ENCODE measurements around the gene DSG1.
"Not testable (repeated sequence)": the region's sequence is repeated elsewhere in the genome, so short reads cannot be mapped to it uniquely, and the experiment has no call there.

The DSG1 gene

GRCh38 chr18:31329787-31330438 is 12.0 kb downstream of the DSG1 start:
- in situ Hi-C loops (cut with MboI; ENCODE audit: low sequenced_read_pairs), result no loop called here

- in situ Hi-C loops (cut with MboI; ENCODE audit: low sequenced_read_pairs), result no loop called here
Observed at GRCh38 chr18:31343454-31343853, 25.5 kb downstream of the DSG1 start.

DNA sequence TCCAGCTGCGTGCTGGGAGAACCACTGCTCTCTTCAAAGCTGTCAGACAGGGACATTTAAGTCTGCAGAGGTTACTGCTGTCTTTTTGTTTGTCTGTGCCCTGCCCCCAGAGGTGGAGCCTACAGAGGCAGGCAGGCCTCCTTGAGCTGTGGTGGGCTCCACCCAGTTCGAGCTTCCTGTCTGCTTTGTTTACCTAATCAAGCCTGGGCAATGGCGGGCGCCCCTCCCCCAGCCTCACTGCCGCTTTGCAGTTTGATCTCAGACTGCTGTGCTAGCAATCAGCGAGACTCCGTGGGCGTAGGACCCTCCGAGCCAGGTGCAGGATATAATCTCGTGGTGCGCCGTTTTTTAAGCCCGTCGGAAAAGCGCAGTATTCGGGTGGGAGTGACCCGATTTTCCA is 35.4 kb downstream of the DSG1 start:
- in situ Hi-C loops (cut with MboI; ENCODE audit: low sequenced_read_pairs), result not testable (repeated sequence)

GRCh38 chr18:31354990-31355389 is 37.0 kb downstream of the DSG1 start:
- in situ Hi-C loops (cut with MboI; ENCODE audit: low sequenced_read_pairs), result no loop called here

GRCh38 chr18:31356025-31356424 is 38.1 kb downstream of the DSG1 start:
- in situ Hi-C loops (cut with MboI; ENCODE audit: low sequenced_read_pairs), result no loop called here

DNA sequence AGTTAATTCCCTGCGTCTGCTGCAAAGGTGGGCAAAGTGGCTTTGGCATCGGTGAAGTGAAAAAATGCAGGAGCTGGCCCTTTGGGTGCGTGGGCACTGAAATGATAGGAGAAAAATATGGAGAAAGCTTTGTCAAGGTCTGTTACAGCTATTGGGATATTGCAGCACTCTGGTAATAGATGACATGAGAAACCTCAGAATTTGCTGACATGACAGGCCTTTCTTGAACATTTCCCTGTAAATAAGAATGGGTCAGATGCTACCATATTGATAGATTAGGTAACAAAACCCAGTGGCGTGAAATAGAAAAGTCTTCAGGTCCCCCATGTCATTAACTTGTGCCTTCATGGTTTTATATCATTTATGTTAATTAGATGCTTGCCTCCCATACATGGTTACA is 46.2 kb downstream of the DSG1 start:
- in situ Hi-C loops (cut with MboI; ENCODE audit: low sequenced_read_pairs), result no loop called here

DNA sequence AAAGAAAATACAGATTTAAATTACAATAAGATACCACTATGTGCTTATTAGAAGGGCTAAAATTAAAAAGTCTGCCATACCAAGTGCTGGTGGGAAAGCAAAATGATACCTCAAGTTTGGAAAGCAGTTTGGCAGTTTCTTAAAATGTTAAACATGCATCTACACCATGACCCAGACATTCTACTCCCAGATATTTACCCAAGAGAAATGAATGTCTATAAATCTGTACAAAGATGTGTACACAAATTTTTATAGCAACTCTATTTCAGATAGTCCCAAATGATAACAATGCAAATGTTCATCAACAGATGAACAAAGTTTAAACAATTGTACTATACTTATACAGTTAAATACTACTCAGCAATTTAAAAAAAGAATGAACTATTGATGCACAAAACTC is 51.5 kb downstream of the DSG1 start:
- in situ Hi-C loops (cut with MboI; ENCODE audit: low sequenced_read_pairs), result no loop called here

- in situ Hi-C loops (cut with MboI; ENCODE audit: low sequenced_read_pairs), result no loop called here
Observed at GRCh38 chr18:31371989-31372388, 54.0 kb downstream of the DSG1 start.

- in situ Hi-C loops (cut with MboI; ENCODE audit: low sequenced_read_pairs), result no loop called here
Observed at GRCh38 chr18:31373641-31374040, 55.7 kb downstream of the DSG1 start.

GRCh38 chr18:31376477-31376876 is 58.5 kb downstream of the DSG1 start, which contains the start of gene DSG4:
Gene DSG4 (plus strand): TSS chr18:31376777. CDS start chr18:31376912, 135 bp downstream.
- in situ Hi-C loops (cut with MboI; ENCODE audit: low sequenced_read_pairs), result no loop called here

GRCh38 chr18:31380912-31381311 is 63.0 kb downstream of the DSG1 start:
- in situ Hi-C loops (cut with MboI; ENCODE audit: low sequenced_read_pairs), result no loop called here

DNA sequence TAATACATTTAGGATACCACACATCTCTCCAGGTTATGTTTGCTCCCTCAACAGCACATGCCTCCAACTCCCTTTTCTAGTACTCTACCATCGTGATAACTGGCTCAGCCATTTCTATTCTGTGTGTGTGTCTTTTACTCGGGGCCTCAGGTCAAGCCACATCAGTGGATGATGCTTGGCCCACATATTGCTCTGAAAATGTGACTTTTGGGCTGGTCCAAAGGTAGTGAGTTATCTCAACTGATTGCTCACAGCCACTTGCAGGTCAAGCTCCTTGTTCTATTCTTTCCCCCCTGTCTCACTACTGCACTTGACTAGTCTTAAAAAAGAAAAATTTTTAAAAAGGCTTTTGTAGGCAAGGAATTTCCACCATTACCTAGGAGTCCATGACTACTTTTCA is 64.1 kb downstream of the DSG1 start:
- in situ Hi-C loops (cut with MboI; ENCODE audit: low sequenced_read_pairs), result no loop called here

DNA sequence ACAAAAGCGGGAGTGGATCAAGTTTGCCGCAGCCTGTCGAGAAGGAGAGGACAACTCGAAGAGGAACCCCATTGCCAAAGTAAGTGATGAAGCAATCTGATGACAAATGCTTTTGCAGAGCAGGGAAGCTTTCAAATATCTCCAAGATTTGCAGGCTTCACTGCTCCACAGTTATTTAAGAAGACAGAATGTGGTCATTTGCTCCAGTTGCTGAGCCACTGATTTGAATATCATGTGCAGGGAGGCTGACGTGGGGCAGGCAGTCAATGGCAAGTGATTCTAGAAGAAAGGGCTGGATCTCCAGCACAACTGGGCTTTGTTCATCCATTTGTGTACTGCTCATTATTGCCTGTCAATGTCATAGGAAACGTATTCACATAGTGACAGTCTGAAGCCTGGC is 68.8 kb downstream of the DSG1 start:
- in situ Hi-C loops (cut with MboI; ENCODE audit: low sequenced_read_pairs), result no loop called here

- in situ Hi-C loops (cut with MboI; ENCODE audit: low sequenced_read_pairs), result no loop called here
Observed at GRCh38 chr18:31393286-31393685, 75.3 kb downstream of the DSG1 start.

- in situ Hi-C loops (cut with MboI; ENCODE audit: low sequenced_read_pairs), result no loop called here
Observed at GRCh38 chr18:31396796-31397612, 79.0 kb downstream of the DSG1 start.

DNA sequence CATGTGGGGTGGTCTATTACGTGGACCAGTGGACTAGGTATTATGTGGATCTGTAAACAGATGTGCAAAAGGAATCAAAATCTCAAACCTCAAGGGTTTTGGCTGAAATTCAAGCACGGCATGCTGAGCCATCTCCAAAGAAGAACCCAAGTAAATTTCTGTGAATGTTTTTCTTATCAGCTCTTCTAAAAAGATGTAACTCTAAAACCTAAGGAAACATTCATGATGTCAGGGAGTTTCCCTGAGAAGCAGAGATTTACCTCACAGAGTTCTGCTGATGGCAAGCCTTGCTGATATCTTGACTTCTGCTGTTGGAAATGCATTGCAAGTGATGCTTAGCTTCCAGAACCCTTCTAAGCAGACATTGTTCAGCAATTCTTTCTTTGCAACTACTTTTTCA is 80.2 kb downstream of the DSG1 start:
- in situ Hi-C loops (cut with MboI; ENCODE audit: low sequenced_read_pairs), result no loop called here

- in situ Hi-C loops (cut with MboI; ENCODE audit: low sequenced_read_pairs), result no loop called here
Observed at GRCh38 chr18:31399306-31400032, 81.5 kb downstream of the DSG1 start.

DNA sequence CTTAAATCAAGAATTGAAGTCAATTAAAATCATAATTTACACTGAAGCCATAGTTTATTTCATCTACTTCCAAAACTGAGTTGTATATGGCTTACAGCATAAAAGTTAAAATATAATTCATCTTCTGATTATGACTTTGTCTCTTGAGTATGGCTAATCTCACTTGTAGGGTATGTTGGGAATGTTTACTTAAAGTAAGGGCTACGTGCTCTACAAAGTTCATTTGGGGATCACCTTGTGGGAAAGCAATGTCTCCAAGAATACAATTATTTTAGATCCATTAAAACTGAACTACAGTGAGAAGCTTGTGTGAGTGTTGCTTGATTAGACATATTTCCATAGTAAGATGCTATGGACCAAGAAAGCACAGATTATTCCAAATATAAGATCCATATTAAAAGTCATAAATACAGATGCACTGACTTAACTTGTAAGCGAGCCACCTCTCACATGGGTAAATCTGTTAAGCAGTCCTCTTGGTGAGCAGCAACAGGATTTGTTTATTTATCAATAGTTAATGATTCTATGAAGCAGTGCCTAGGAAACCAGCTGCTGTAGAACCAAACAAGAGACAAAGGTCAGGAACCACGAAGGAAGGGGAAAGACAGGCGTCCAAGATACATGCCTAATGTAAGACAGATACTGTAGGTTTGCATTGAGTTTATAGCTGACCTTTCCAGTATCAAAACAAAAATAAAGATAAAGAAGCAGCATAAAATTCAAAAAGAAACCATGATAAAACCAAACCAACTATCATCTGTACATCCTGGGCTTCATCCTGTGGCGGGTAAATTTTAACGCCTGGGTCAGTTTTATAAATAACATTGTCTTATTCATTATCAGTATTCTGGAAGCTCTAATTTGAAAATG is 83.4 kb downstream of the DSG1 start:
- in situ Hi-C loops (cut with MboI; ENCODE audit: low sequenced_read_pairs), result no loop called here

DNA sequence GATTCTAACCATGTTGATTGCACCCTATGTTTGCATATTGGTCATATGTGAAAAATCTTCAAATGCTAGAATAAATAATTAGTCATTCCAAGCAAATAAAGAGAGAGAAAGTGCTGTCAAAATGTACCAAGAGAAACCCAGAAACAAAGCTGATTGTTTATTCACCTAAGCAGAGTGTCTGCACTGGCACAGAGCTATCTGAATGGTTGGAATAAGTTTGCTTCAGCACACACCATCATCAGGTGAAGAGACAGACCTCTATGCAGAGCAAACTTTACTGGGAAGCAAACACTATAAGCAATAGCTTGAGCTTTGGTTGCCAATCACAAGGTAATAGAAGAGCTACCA is 84.0 kb downstream of the DSG1 start:
- in situ Hi-C loops (cut with MboI; ENCODE audit: low sequenced_read_pairs), result no loop called here

DNA sequence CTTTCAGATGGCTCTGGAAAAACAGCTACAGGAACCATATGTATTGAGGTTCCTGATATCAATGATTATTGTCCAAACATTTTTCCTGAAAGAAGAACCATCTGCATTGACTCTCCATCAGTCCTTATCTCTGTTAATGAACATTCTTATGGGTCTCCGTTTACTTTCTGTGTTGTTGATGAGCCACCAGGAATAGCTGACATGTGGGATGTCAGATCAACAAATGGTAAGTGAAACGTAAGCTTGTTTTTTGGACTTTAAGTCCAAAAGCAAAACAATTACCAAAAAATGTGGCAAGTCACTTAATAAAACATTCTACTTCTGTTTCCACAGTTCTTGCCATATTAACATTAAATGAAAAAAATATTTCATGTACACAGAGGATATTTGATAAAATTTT is 85.4 kb downstream of the DSG1 start:
- in situ Hi-C loops (cut with MboI; ENCODE audit: low sequenced_read_pairs), result no loop called here

All from hTERT RPE-1 (cell line).